HepG2 (cell line): ENCODE data around the gene KCNMA1. TPM values are rescaled to one million over a fixed set of nuclear protein-coding genes. Genes with fewer than 3 reads are reported as not detected.

ENCODE experiments used
- ATAC-seq: fragments of 200-7000 bp; cut with Tn5 transposase; 3 replicates; pipeline ENCODE4 v1.9.1; 2020; ENCODE audit warnings: mild to moderate bottlenecking, moderate library complexity
- BruUV-seq: library from RNA; stranded (reverse); fragments of 400-500 nt; replicated peaks from 2 replicates; lab custom pipeline; 2021; lab: Mats Ljungman, UMichigan
- CTCF ChIA-PET: fragments of 300-600 bp; formaldehyde crosslinking; extraction: SDS; loops from one replicate; lab custom pipeline; 2021; ENCODE audit warnings: low total read pairs, inconsistent platforms, low intra/inter-chr PET ratio; lab: Yijun Ruan, JAX
- POLR2A ChIA-PET: fragments of 350-600 bp; sonication (Branson Sonifier 250); formaldehyde crosslinking; loops from one replicate; lab custom pipeline; 2020; ENCODE audit warnings: antibody characterized with exemption, inconsistent platforms; lab: Yijun Ruan, JAX
- DNase-seq: peaks from one replicate; pipeline ENCODE4 v3.0.0-alpha.2; 2015; ENCODE audit warnings: low spot score
- FAIRE-seq: peaks from 3 replicates; lab custom pipeline; 2011; peaks lifted over from hg19 to GRCh38; lab: Jason Lieb, UNC
- H2AFZ ChIP-seq: one replicate; pipeline ENCODE4 v1.6.1; 2011; ENCODE audit warnings: low read length, inconsistent platforms
- H3K27ac ChIP-seq: fragments of 300-600 bp; 3 replicates; pipeline ENCODE4 v1.8.0; 2011; ENCODE audit warnings: mixed run types, mild to moderate bottlenecking, mixed read lengths, low read length, inconsistent platforms; ENCODE audit not compliant: insufficient read depth; ENCODE audit errors: extremely low read length
- H3K27me3 ChIP-seq, 2 experiments: fragments of 200-600 bp in 1 of 2; 2 replicates in 1 of 2; 3 replicates in 1 of 2; pipeline versions ENCODE4 v1.6.0 to v1.8.0; 2011; ENCODE audit warnings: low read length in 2 of 2, mild to moderate bottlenecking in 2 of 2, moderate library complexity in 2 of 2, inconsistent platforms in 1 of 2; ENCODE audit not compliant: insufficient read depth in 2 of 2, control insufficient read depth in 1 of 2
- H3K36me3 ChIP-seq, 2 experiments: fragments of 200-600 bp in 1 of 2; replicated peaks in 1 of 2; 2 replicates in 1 of 2; 3 replicates in 1 of 2; pipeline versions ENCODE4 v1.5.1 to v1.8.0; 2011; ENCODE audit warnings: low read length in 2 of 2, inconsistent platforms in 1 of 2; ENCODE audit not compliant: insufficient read depth in 2 of 2, control insufficient read depth in 1 of 2
- H3K4me1 ChIP-seq: 2 replicates; pipeline ENCODE4 v1.5.1; 2012; ENCODE audit warnings: low read length, inconsistent platforms; ENCODE audit not compliant: insufficient read depth
- H3K4me2 ChIP-seq: 2 replicates; pipeline ENCODE4 v1.6.0; 2011; ENCODE audit warnings: low read depth, low read length, inconsistent platforms
- H3K4me3 ChIP-seq, 3 experiments: fragments of 200-600 bp in 1 of 3; sonication (generic), shearing (Covaris generic) in 1 of 3; replicated peaks in 1 of 3; 2 replicates each; pipeline ENCODE4 v1.5.1; 2011 to 2016; ENCODE audit warnings: low read length in 3 of 3, inconsistent platforms in 2 of 3, low read depth in 2 of 3, mild to moderate bottlenecking in 2 of 3, control low read depth in 1 of 3, mixed read lengths in 1 of 3; ENCODE audit not compliant: insufficient read depth in 1 of 3
- H3K79me2 ChIP-seq: one replicate; pipeline ENCODE4 v1.6.1; 2011; ENCODE audit warnings: low read length, inconsistent platforms; ENCODE audit not compliant: insufficient read depth
- H3K9ac ChIP-seq: 2 replicates; pipeline ENCODE4 v1.6.0; 2011; ENCODE audit warnings: mild to moderate bottlenecking, low read depth, low read length, inconsistent platforms; ENCODE audit not compliant: insufficient read depth
- H3K9me3 ChIP-seq: 2 replicates; pipeline ENCODE4 v1.5.1; 2012; ENCODE audit warnings: mild to moderate bottlenecking, low read length
- H4K20me1 ChIP-seq: 2 replicates; pipeline ENCODE4 v1.6.0; 2011; ENCODE audit warnings: inconsistent platforms, mild to moderate bottlenecking, low read length, moderate library complexity; ENCODE audit not compliant: insufficient read depth
- ATF7 ChIP-seq, 2 experiments: fragments of 450-650 bp in 1 of 2; sonication (generic) in 1 of 2; formaldehyde crosslinking in 1 of 2; IDR thresholded peaks; 2 replicates each; pipeline versions ENCODE4 v1.4.0 to v1.6.1; 2016 to 2020; ENCODE audit warnings: antibody characterized with exemption in 1 of 2, mild to moderate bottlenecking in 1 of 2, missing genetic modification reagents in 1 of 2
- ATRX ChIP-seq: sonication (generic); formaldehyde crosslinking; IDR thresholded peaks from 2 replicates; pipeline ENCODE4 v1.4.0; 2020; ENCODE audit warnings: missing genetic modification reagents, borderline replicate concordance
- HNF4A ChIP-seq: sonication (generic); formaldehyde crosslinking; IDR thresholded peaks from 2 replicates; pipeline ENCODE4 v1.4.0; 2020; ENCODE audit warnings: missing genetic modification reagents
- SMAD3 ChIP-seq: sonication (generic); formaldehyde crosslinking; IDR thresholded peaks from 2 replicates; pipeline ENCODE4 v1.4.0; 2020; ENCODE audit warnings: missing genetic modification reagents
- SMC3 ChIP-seq: IDR thresholded peaks from 2 replicates; pipeline ENCODE4 v1.6.1; 2011; ENCODE audit warnings: low read length, improper control_type of control experiment
- SP5 ChIP-seq: IDR thresholded peaks from 2 replicates; pipeline ENCODE4 v1.6.1; 2016; ENCODE audit warnings: low read depth, borderline replicate concordance
- ZNF10 ChIP-seq: sonication (generic); formaldehyde crosslinking; IDR thresholded peaks from 2 replicates; pipeline ENCODE4 v1.4.0; 2020; ENCODE audit warnings: mild to moderate bottlenecking, low read depth, missing genetic modification reagents, borderline replicate concordance
- WGBS: methylation state at CpG from one replicate; pipeline ENCODE4 v1.1.6; 2017; ENCODE audit warnings: low lambda C conversion rate; 5-methylcytosine and 5-hydroxymethylcytosine counted together
- in situ Hi-C: cut with HindIII; loops from 2 replicates; pipeline ENCODE4 v1.10.0; 2017; ENCODE audit warnings: low pct_unique_long_range_greater_than_20kb; ENCODE audit not compliant: extremely low pct_ligation_motif_present
- intact Hi-C: fragments of 100-400 bp; cut with micrococcal nuclease; formaldehyde crosslinking; loops from one replicate; pipeline ENCODE4 v1.10.0; 2022; ENCODE audit not compliant: unreplicated experiment
- polyA plus RNA-seq, 8 experiments: library from polyadenylated mRNA; depleted of rRNA in 3 of 8; stranded (reverse) in 7 of 8; unstranded in 1 of 8; fragments of >200 nt; fragmentation: Illumina TruSeq in 4 of 8; extraction: Trizol in 4 of 8; gene quantifications; 2 replicates each; pipeline versions ENCODE4 v1.2.1 to v1.2.3, GENCODE V29; 2011 to 2016; ENCODE audit warnings: low read depth in 4 of 8, missing spikeins in 1 of 8, mixed read lengths in 1 of 8; ENCODE audit not compliant: insufficient read depth in 1 of 8
- total RNA-seq, 5 experiments: library from RNA; depleted of rRNA; stranded (reverse); fragments of >200 nt; fragmentation: Illumina TruSeq; extraction: Trizol; gene quantifications; 2 replicates each; pipeline ENCODE4 v1.2.3, GENCODE V29; 2016; ENCODE audit warnings: low read depth in 1 of 5
- TF ChIP-seq, protein P1 (sequence below): sonication (generic); formaldehyde crosslinking; IDR thresholded peaks from 2 replicates; pipeline ENCODE4 v1.8.0; 2022; ENCODE audit warnings: missing genetic modification reagents, low read depth, mild to moderate bottlenecking, borderline replicate concordance
- TF ChIP-seq, protein P2 (sequence below): sonication (generic); formaldehyde crosslinking; IDR thresholded peaks from 2 replicates; pipeline ENCODE4 v1.5.0; 2020; ENCODE audit warnings: missing genetic modification reagents, mild to moderate bottlenecking, borderline replicate concordance
- TF ChIP-seq, protein P3 (sequence below): sonication (generic); formaldehyde crosslinking; IDR thresholded peaks from 2 replicates; pipeline ENCODE4 v1.8.1; 2023; ENCODE audit warnings: mild to moderate bottlenecking, moderate library complexity, missing genetic modification reagents

Gene KCNMA1
- total and polyA plus RNA-seq, 2 of the 13 experiments (the other 11 are each of a cell fraction or from before 2014, with no cell fraction given) = 0.02 TPM; not detected in 1

DNA sequence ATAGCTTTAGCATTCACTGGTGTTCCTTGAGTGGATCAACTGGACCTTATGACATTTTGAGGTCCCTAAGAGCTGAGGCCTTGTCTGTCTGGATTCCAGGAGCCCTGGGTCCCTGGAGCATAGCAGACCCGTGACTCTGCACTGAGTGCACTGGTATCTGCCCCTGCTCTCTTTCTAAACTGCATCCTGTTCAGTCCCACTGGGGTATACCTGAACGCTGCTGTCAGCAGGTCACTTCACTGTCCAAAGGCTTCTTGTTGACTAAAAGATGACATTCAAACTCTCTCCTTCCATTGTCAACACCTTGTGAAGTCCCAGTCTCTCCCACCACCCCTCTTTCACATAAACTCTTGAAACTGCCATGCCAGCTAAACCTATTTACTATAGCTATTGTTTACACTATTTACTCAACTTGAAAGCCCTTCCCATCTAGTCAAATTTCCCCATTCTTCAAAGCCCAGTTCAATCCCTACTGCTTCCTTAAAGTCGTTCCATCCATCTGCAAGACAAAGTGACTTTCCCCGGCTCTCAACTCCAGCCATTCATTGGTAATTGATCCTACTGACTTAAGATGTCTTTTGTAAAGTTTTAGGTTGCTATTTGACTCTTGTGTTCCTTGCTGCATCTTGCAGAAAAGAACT is 523.3 kb downstream of the KCNMA1 start:
- Histone ChIP-seq H3K9me3 (no peaks in the 10 kb centered on the region), H3K4me1 (peaks cover 10% of the 10 kb centered on the region; the same call in 1 of the 2 replicates), H3K4me3 (no peak overlapping the region), H4K20me1 (no peaks in the 10 kb centered on the region), H3K36me3 (no peaks in the 10 kb centered on the region), H3K9ac (no peak overlapping the region), H3K27me3 (peaks cover 0 to 17% of the 10 kb centered on the region in 2 experiments; a peak in 1 of 5 replicates), H3K27ac (no peak overlapping the region), H3K79me2 (no peaks in the 10 kb centered on the region), H2AFZ (no peak overlapping the region), H3K4me2 (no peak overlapping the region)
- in situ Hi-C loops (no loop called here), intact Hi-C loops (loop anchor here (10.0 kb wide), 1 partner anchor 130 kb away; no protein-coding TSS in a partner anchor)
- BruUV-seq = no TSS peak
- CTCF ChIA-PET = no interaction called here
- DNase-seq (no peak), ATAC-seq (no peak), FAIRE-seq (no peak)
- TF ChIP-seq ATRX (CRISPR knock-in tag) = no peak
- POLR2A ChIA-PET = no interaction called here
- WGBS = under 1% methylated on average over 4 of the region's 4 CpGs

DNA sequence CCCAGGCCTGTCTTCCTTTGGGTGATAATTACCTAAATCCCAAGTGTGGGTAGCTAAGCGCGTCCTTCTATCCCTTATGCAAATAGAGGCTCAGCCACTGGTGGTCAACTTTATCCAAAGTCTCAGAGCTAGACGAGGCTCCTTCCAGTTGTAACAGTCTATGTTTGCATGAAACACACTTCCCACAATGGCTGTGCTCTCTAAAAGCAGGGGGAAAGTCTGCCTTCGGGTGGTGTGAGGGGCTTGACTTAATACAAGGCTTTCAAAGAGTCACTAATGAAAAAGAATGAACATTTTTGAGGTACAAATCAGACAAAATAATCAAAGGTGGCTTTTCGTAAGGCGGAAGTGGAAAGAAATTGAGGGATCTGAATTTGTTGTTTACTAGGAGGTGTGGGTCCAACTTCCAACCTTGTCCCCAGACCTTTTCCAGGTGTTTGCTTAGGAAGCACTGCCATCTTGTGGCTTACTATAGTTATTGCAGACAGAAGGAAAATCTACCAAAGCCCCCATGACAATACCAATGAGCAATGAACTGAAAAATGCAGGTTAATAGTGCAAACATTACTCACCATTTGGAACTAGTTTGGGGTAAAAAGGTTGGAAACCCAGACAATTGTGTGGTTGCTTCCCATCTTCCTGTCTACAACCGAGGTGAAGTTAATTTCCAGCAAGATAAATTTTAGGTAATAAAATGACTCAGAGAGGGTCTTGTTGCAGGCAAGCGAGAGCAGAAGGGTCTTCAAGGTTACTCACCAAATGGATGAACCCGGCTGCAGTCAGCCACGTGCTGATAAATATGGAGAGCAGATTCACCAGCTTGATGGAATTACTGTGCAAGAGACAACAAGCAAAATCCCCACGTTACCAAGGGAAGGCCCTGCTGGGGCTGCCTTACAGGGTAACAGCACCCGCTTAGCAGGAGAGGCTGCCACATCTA is 525.7 kb downstream of the KCNMA1 start:
- no peak overlapping the region; a peak in 1 of 6 replicates for H3K4me3 ChIP-seq
- peak overlapping the region; percentile 30 for H2AFZ ChIP-seq
- H3K27ac ChIP-seq = no peak overlapping the region
- no TSS peak for BruUV-seq
- peak; percentile 92 for ATAC-seq
- ChIA-PET POLR2A (no interaction called here), CTCF (no interaction called here)
- H3K79me2 ChIP-seq = no peaks in the 10 kb centered on the region
- peak; percentile 86 for FAIRE-seq
- in situ Hi-C loops (no loop called here), intact Hi-C loops (loop anchor here (1.0 to 10.0 kb wide), 2 partner anchors 75 to 127 kb away; no protein-coding TSS in a partner anchor)
- peak; percentile 60 for DNase-seq
- no peaks in the 10 kb centered on the region for H3K36me3 ChIP-seq
- peak overlapping the region; percentile 43 for H3K4me2 ChIP-seq
- no peak overlapping the region for H3K9ac ChIP-seq
- peaks cover 10% of the 10 kb centered on the region; the same call in 1 of the 2 replicates for H3K4me1 ChIP-seq
- H4K20me1 ChIP-seq = no peaks in the 10 kb centered on the region
- H3K27me3 ChIP-seq = peaks cover 0 to 10% of the 10 kb centered on the region in 2 experiments; a peak in 1 of 5 replicates
- H3K9me3 ChIP-seq = no peaks in the 10 kb centered on the region
- 34% methylated on average over 12 of the region's 12 CpGs for WGBS
- peak; percentile 71 for TF ChIP-seq HNF4A (CRISPR knock-in tag)
- TF ChIP-seq, protein P1, sequence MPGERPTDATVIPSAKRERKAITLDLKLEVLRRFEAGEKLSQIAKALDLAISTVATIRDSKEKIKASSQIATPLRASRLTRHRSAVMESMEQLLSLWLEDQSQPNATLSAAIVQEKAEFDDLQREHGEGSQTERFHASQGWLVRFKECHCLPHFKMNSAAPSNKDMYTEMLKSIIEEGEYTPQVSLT = no peak
- TF ChIP-seq SMC3 = peak; percentile 60
- no peak for TF ChIP-seq SP5
- no peak for TF ChIP-seq ZNF10
- TF ChIP-seq, protein P2, sequence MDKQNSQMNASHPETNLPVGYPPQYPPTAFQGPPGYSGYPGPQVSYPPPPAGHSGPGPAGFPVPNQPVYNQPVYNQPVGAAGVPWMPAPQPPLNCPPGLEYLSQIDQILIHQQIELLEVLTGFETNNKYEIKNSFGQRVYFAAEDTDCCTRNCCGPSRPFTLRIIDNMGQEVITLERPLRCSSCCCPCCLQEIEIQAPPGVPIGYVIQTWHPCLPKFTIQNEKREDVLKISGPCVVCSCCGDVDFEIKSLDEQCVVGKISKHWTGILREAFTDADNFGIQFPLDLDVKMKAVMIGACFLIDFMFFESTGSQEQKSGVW (CRISPR knock-in tag) = no peak
- TF ChIP-seq SMAD3 (CRISPR knock-in tag) = 0 out of 2 replicates have a peak, but pooled peaks have one; percentile 24
- TF ChIP-seq, protein P3, sequence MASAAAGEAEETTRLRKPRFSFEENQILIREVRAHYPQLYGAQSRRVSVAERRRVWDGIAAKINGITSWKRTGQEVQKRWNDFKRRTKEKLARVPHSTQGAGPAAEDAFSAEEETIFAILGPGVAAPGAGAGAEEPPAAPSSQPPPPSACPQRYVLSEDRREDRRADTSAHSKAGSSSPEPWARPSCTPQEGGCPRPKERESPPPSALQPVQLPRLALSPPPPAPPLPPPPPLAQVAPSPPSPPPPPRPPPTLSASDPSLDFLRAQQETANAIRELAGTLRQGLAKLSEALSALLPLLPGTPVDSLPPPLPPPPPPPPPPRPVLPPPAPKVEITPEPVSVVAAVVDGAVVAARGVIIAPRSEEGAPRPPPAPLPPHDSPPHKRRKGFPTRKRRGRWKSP (CRISPR knock-in tag) = no peak
- TF ChIP-seq ATF7 (IDR thresholded peaks at IDR 0.05) = no peak
- no peak for TF ChIP-seq ATF7 (CRISPR knock-in tag; IDR thresholded peaks at IDR 0.05)
